Motor neuron (in vitro differentiated cells): ENCODE data around the gene MFN1. TPM values are rescaled to one million over a fixed set of nuclear protein-coding genes. Genes with fewer than 3 reads are reported as not detected.

Experiments
- ATAC-seq, 8 experiments: fragments of 200-7000 bp; cut with Tn5 transposase; replicated peaks in 6 of 8; 2 replicates each; pipeline ENCODE4 v1.8.0; 2021; ENCODE audit warnings: mild to moderate bottlenecking in 8 of 8, moderate library complexity in 8 of 8
- H3K27ac ChIP-seq, 2 donors: fragments of 250-450 bp; sonication (Bioruptor Pico); 2 replicates each; pipeline ENCODE4 v1.9.0; 2021; ENCODE audit warnings: antibody characterized with exemption in 2 of 2, mild to moderate bottlenecking in 2 of 2, moderate library complexity in 1 of 2
- H3K4me1 ChIP-seq, 2 donors: fragments of 250-450 bp; sonication (Bioruptor Pico); replicated peaks in 1 of 2; 2 replicates each; pipeline ENCODE4 v1.6.1; 2021; ENCODE audit warnings: antibody characterized with exemption in 2 of 2, mild to moderate bottlenecking in 2 of 2, moderate library complexity in 1 of 2
- H3K4me3 ChIP-seq, 5 donors: fragments of 250-450 bp; sonication (Bioruptor Pico); 2 replicates each; pipeline ENCODE4 v1.9.0; 2021; ENCODE audit warnings: antibody characterized with exemption in 5 of 5, mild to moderate bottlenecking in 5 of 5, moderate library complexity in 4 of 5
- WGBS, 10 experiments: fragments of 450-650 bp; shearing (Covaris generic); methylation state at CpG; one replicate each; pipeline ENCODE4 v1.0.0; 2022; 5-methylcytosine and 5-hydroxymethylcytosine counted together
- in situ Hi-C, 9 experiments: fragments of 400-800 bp; cut with MboI; loops; one replicate each; pipeline ENCODE4 v1.15.0; 2021; ENCODE audit warnings: low sequenced_read_pairs in 9 of 9, low pct_unique_long_range_greater_than_20kb in 2 of 9; ENCODE audit not compliant: unreplicated experiment in 9 of 9
- total RNA-seq, 8 experiments: library from RNA; unstranded; fragments of 300-600 nt; gene quantifications; 2 replicates each; pipeline versions ENCODE4 v1.2.3 to v1.2.4, GENCODE V29; 2022

MFN1 gene
- total RNA-seq, 8 experiments from 2014 or later, result 19.2 to 44.2 (median 36.3) TPM

DNA sequence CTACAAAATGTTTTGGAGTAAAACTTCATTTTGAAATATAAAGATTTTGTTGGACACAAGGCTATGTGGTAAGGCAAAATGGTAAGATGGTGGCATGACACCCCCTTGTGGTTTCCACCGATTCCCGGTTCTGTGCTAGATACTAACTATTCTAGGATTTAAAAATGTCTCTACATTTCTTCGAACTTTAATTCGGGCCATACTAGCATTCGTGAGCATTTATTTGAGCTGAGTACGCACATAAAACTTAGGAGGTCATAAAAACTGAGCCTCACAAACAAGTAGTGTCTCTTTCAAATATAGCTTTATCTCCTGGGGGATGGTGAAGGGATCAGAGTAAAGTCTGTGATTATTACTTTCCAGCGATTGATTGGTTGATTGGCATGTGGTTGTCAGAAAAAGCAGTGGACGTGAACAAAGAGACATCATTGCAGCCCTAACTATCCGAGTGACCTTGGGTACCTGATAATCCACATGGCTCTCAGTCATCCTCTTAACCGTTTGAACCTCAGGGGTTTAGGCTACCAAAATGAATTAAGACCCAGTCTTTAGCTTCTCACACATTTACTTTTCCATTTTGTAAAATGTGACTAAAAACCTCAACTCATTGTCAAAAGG, 25.7 kb upstream of the MFN1 start:
- in situ Hi-C loops, result loop anchor here in 5 of 9 experiments (25.0 kb wide), 4 partner anchors 184 to 884 kb away; partner anchors contain the start of gene PIK3CA (in 1 of the 5)
- WGBS, 10 experiments, result 6 to 83% (median 28%) methylated on average over 1 to 10 of the region's 10 CpGs; no CpG with 5 or more reads in 1 of the 10 experiments
- Histone ChIP-seq H3K4me3 (peak overlapping the region in 1 of 5 donors; percentile 87), H3K27ac (no peak overlapping the region), H3K4me1 (peaks cover 7 to 8% of the 10 kb centered on the region in 2 donors)
- peak in 2 of 8 experiments; percentile 1 to 4 for ATAC-seq

DNA sequence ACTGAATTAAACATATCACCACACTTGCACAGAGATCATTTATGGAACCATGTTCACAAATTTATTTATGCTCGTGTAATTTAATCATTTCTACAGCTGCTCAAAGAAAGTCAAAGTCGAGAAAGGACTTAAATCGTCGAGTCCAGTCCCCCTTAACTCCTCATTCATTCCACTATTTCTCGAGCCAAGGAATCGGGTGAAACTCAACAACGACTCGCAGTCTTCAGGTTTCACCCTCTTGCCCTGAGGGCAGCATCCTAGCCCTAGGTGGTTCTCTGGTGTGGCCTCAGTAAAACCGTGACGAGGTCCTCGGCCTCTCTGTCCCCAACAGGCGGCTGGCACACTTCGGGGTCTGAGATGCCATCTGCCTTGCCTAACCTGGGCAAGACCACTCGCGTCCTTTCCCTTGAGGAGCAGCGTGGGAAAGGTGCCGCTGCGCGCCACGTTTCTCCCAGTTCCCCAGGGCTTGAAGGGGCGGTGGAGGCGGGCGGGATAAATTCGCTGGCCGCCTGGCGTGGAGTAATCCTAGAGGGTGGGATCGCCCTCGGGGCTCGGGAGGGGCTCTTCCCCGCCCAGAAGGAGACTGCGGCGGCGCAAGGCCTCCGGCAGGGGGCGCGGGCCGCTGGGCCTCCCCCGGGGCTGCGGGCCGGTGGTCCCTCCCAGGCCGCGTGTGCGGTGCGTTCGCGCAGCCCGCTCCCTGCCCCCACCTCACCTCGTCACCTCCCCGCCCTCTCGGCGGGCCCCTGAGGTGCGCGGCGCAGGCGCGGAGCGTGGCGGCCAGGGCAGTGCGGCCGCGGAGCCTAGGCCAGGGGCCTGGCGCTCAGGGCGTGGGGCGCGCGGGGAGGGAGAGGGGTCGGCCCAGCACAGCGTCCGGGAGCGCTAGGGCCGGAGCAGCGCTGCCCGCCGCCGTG, 25.0 kb upstream of the MFN1 start, which contains the start of gene ZNF639:
Gene ZNF639 (plus strand): TSS at position 746 of the 911 bp plus-strand sequence. CDS start 5,263 bp downstream, outside the sequence.
- peak; percentile 74 to 92 (median 92) for ATAC-seq
- in situ Hi-C loops, result loop anchor here in 5 of 9 experiments (25.0 kb wide), 4 partner anchors 185 to 885 kb away; partner anchors contain the start of gene PIK3CA (in 1 of the 5)
- H3K27ac ChIP-seq, result peak within 1 kb of the TSS; percentile 82 to 87
- 0 to 35% (median 17%) methylated on average over 2 to 13 of the region's 75 CpGs; no CpG with 5 or more reads in 3 of the 10 experiments for WGBS, 10 experiments
- peak within 1 kb of the TSS; percentile 71 to 87 (median 75) for H3K4me3 ChIP-seq
- peaks cover 7 to 8% of the 10 kb centered on the region in 2 donors for H3K4me1 ChIP-seq

DNA sequence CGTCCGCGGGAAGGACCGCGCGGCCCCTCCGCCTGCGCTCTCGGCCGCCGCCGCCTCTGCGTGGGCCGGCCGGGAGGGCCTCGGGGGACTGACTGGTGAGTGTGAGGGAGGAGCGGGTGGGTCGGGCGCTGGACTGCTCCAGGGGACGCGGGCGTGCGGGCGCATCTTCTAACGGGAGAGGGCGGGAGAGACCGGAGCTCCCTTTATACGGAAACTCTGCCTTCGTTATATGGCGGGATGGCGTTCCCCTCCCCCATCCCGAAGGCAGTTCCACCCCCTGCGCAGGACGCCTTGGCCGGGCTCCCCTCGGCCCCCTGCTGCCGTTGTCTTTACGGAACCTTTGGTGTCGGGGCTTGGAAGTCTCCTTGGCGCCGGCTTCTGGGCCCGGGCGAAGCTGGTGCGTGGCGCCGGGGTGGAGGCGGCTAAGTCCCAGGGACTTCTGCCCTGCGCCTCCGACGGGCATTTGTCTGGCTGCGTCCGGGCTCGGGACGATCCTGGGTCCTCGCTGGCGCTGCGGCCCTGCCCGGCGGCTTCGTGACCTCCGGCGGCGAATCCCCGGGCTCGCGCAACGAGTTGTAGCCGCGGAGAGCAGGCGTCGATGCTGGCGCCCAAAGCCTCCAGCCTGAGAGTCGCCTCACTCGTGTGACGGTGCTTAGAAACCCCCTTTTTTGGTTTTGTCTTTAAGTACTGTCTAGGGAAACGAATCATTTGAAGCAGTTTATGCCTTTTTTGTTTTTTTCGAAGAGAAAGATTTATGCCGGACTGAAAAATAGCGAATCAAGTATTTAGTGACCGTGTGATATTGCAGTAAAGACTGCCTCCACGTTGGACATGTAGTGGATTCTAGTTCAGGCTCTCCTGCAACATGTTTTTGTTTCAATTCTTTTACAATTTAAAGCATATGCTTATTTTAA, 24.1 kb upstream of the MFN1 start:
- Histone ChIP-seq H3K4me3 (peak overlapping the region; percentile 71 to 87 (median 75)), H3K27ac (peak overlapping the region; percentile 82 to 87), H3K4me1 (peaks cover 7 to 8% of the 10 kb centered on the region in 2 donors)
- in situ Hi-C loops, result loop anchor here in 5 of 9 experiments (25.0 kb wide), 4 partner anchors 186 to 886 kb away; partner anchors contain the start of gene PIK3CA (in 1 of the 5)
- ATAC-seq, result peak; percentile 59 to 78 (median 74)
- 0 to 3% (median 0%) methylated on average over 1 to 11 of the region's 81 CpGs; no CpG with 5 or more reads in 1 of the 10 experiments for WGBS, 10 experiments

DNA sequence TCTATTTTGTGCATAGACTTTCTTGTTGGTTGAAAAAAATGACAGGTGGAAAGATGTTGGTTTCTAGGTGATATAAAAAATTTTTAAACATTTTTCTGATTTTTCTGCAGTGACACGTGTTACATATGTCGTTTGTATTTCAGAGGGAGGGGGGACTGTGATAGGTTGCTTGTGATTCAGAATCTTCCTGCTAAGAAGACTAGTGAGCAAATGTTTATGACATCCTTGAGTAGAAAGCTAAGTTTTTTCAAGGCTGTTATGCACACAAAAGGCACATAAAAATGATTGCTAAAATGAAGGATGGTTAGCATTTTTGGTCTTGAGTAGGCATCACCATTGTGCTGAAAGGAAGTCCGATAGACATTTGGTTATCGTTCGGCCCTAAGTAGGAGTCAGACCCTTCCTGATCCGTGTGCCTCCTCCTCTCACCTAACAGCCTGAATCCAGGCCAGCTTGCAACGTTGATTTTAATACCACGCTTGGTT, 23.2 kb upstream of the MFN1 start:
- WGBS, 10 experiments, result 0 to 8% (median 1%) methylated on average over 2 to 8 of the region's 8 CpGs; no CpG with 5 or more reads in 2 of the 10 experiments
- peak overlapping the region; percentile 71 to 87 (median 75) for H3K4me3 ChIP-seq
- H3K4me1 ChIP-seq, result peaks cover 7 to 8% of the 10 kb centered on the region in 2 donors
- ATAC-seq, result no peak
- in situ Hi-C loops, result loop anchor here in 5 of 9 experiments (25.0 kb wide), 4 partner anchors 187 to 887 kb away; partner anchors contain the start of gene PIK3CA (in 1 of the 5)
- no peak overlapping the region for H3K27ac ChIP-seq

DNA sequence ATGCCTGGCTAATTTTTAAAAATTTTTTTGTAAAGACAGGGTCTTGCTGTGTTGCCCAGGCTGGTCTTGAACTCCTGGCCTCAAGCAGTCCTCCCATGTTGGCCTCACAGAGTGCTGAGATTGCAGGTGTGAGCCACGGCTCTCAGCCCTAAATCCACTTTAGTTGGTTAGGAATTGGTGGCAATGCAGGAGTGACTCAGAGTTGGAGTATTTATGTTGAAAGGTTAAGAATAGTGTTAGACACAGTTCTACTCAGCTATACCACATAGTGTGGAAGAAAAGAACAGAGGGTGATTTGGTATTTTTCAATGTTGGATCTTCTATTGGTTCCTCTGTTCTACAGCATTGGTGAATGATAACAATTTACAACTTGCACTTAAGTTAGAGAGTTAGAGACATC, 17.1 kb upstream of the MFN1 start:
- in situ Hi-C loops, result no loop called here
- WGBS, 10 experiments, result 80 to 100% (median 100%) methylated on average over 1 of the region's 1 CpG; no CpG with 5 or more reads in 7 of the 10 experiments
- no peak overlapping the region for H3K27ac ChIP-seq
- peaks cover under 1 to 1% of the 10 kb centered on the region in 2 donors for H3K4me1 ChIP-seq
- H3K4me3 ChIP-seq, result no peak overlapping the region
- no peak for ATAC-seq

DNA sequence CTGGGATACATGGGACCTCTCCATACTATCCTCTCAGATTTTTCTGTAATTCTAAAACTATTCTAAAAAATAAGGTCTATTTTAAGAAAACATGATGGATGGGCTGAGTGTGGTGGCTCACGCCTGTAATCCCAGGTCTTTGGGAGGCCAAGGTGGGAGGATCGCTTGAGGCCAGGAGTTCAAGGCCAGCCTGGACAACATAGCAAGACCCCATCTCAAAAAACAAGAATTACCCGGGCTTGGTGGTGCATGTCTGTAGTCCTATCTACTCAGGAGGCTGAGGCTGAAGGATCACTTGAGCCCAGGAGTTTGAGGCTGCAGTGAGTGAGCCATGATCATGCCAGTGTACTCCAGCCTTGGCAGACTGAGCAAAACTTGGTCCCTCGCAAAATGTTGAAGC, 15.3 kb upstream of the MFN1 start:
- no peak overlapping the region for H3K27ac ChIP-seq
- in situ Hi-C loops, result no loop called here
- no peak for ATAC-seq
- no peak overlapping the region for H3K4me3 ChIP-seq
- 83 to 100% (median 96%) methylated on average over 1 to 4 of the region's 4 CpGs; no CpG with 5 or more reads in 3 of the 10 experiments for WGBS, 10 experiments
- H3K4me1 ChIP-seq, result no peaks in the 10 kb centered on the region

DNA sequence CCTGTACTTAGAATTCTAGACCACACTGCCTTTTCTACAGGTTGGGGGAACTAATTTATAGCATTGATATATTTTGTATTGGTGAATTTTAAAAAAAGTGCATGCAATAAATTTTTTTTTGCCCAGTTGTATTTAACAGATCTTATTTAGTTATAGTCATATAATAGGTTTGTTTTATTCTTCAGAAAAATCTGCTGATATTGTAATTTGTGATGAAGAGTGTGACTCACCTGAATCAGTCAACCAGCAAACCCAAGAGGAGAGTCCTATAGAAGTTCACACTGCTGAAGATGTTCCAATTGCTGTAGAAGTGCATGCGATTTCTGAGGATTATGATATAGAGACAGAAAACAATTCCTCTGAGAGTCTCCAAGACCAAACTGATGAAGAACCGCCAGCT, 14.4 kb upstream of the MFN1 start:
- Histone ChIP-seq H3K4me3 (no peak overlapping the region), H3K27ac (no peak overlapping the region), H3K4me1 (no peaks in the 10 kb centered on the region)
- in situ Hi-C loops, result no loop called here
- ATAC-seq, result no peak
- 71 to 100% (median 92%) methylated on average over 1 to 2 of the region's 2 CpGs; no CpG with 5 or more reads in 4 of the 10 experiments for WGBS, 10 experiments

DNA sequence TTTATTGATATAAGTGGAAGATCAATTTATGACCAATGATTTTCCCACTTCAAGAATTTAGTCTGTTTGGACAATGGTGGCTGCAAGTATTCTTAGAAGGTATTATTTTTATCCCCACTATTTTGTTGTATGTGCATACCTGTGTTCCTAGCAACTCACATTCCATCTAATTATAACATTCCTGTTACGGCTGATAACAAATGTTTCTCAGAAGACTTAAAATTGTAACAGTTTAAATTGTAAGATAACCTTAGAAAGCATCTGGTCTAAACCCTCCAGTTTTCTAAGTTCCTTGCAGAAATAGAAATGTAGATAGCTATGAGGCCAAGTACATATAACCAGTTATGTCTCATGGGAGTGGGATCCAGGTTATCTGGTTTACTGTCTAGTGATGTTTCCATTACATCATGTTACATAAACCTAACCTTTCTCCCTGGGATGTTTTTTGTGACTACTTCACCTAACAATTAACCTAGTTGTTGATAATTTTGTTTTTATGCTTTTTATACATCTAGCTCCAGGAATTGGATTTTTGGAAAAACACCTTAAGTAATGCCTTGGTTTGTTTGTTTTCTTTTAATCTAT, 11.1 kb upstream of the MFN1 start:
- Histone ChIP-seq H3K27ac (no peak overlapping the region), H3K4me3 (no peak overlapping the region), H3K4me1 (no peaks in the 10 kb centered on the region)
- 40 to 100% (median 87%) methylated on average over 1 of the region's 1 CpG; no CpG with 5 or more reads in 4 of the 10 experiments for WGBS, 10 experiments
- no peak for ATAC-seq
- in situ Hi-C loops, result no loop called here

DNA sequence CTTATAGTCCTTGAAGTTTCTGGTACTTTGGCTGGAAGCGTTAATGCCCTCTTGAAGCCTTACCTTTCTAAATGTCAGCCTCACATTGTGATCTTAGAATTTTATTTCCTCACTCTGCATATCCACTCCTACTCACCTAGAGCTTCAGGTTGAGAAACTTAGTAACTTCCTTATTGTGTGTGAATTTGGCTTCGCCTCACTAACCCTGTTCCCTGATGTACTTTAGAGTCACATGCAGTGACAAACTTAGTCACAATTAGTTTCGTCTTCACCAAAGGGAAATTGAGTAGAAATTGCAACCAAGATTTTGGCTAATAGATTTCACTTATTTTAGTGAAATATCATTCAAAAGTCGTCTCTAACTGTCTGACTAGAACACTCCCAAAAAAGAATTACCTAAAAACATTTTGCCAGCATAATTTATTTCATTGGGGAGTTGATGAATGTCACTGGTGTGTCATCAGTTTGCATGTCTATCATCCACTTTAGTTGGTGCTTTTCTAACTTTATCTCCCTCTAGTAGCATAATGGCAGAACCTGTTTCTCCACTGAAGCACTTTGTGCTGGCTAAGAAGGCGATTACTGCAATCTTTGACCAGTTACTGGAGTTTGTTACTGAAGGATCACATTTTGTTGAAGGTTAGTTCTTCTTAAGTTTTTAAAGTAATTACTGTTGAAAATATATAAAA, 960 bp downstream of the MFN1 start:
- H3K4me3 ChIP-seq, result peak overlapping the region; percentile 60 to 89 (median 83)
- H3K27ac ChIP-seq, result peak overlapping the region in 1 of 2 donors; percentile 90
- in situ Hi-C loops, result no loop called here
- peaks cover 6 to 8% of the 10 kb centered on the region in 2 donors for H3K4me1 ChIP-seq
- no peak for ATAC-seq
- 11 to 46% (median 28%) methylated on average over 2 to 5 of the region's 5 CpGs; no CpG with 5 or more reads in 1 of the 10 experiments for WGBS, 10 experiments

DNA sequence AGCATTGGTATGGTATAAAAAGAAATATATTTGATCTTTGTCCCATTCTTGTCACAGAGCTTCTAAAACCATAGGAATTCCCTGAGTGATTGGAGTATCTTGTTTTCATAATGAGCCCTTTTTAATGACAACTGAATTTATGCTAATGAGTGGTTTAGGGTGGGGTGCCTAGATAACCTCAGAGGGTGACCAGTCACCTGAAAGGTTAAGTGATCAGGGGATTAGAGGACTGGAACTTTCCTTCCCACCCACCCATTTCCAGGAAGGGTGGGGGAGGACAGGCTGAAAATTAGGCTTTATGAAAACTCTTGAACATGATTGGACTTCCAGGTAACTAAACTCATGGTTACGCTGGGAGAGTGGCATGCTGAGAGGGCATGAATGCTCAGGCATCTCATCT, 8.5 kb downstream of the MFN1 start:
- H3K4me1 ChIP-seq, result no peaks in the 10 kb centered on the region
- ATAC-seq, result no peak
- H3K27ac ChIP-seq, result no peak overlapping the region
- no peak overlapping the region for H3K4me3 ChIP-seq
- in situ Hi-C loops, result no loop called here
- WGBS, 10 experiments, result 80 to 100% (median 100%) methylated on average over 1 of the region's 1 CpG; no CpG with 5 or more reads in 2 of the 10 experiments

DNA sequence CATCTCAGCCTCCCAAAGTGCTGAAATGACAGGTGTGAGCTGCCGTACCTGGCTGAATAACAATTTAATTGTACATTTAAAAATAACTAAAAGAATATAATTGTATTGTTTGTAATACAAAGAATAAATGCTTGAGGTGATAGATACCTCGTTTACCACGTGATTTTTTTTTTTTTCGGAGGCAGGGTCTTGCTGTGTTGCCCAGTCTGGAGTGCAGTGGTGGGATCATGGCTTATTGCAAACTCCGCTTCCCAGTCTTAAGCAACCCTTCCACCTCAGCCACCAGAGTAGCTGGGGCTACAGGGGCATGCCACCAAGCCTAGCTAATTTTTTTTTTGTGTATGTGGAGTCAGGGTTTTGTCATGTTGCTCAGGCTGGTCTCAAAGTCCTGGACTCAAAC, 15.8 kb downstream of the MFN1 start:
- ATAC-seq, result no peak
- in situ Hi-C loops, result no loop called here
- WGBS, 10 experiments, result 81 to 100% (median 95%) methylated on average over 1 to 5 of the region's 5 CpGs; no CpG with 5 or more reads in 4 of the 10 experiments

More for the DNA sequence above, 15.8 kb downstream of the MFN1 start:
- no peak overlapping the region for H3K4me3 ChIP-seq
- no peak overlapping the region for H3K27ac ChIP-seq
- no peaks in the 10 kb centered on the region for H3K4me1 ChIP-seq
